ENCODE measurements around the gene CRISP3.

The CRISP3 gene, protein sequence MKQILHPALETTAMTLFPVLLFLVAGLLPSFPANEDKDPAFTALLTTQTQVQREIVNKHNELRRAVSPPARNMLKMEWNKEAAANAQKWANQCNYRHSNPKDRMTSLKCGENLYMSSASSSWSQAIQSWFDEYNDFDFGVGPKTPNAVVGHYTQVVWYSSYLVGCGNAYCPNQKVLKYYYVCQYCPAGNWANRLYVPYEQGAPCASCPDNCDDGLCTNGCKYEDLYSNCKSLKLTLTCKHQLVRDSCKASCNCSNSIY

DNA sequence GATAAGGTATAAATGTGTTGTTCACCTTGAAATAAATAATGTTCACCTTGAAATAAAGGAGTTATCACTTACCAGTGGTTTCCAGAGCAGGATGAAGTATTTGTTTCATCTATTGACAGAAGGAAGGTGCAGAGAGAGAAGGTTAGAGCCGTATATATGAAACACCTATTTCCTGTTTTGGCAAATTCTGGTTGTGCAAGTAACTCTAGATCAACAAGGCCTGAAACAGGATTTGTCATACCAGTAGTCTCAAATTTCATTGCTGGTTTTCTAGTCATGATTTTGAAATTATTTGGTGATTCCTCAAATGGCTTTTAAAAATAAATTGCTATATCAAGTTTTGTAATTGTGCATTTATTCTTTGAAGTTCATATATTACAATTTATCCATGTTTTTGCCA is at the start of gene CRISP3:
Gene CRISP3 (minus strand): TSS at position 130 of the 400 bp plus-strand sequence. CDS start 21 bp downstream, at position 109.
- H3K4me1 Mint-ChIP-seq, result no peaks in the 10 kb centered on the region
- H3K27me3 Mint-ChIP-seq, result no peaks in the 10 kb centered on the region
- DNase-seq (ENCODE audit: low spot score in 2 of 2), result no peak
- H3K9me3 Mint-ChIP-seq, result peaks cover 21% of the 10 kb centered on the region
- peaks cover 2% of the 10 kb centered on the region for H3K36me3 Mint-ChIP-seq (ENCODE audit: insufficient read depth)
- no peak within 1 kb of the TSS for H3K27ac Mint-ChIP-seq (ENCODE audit: low read depth)
- ATAC-seq (replicated peaks; ENCODE audit: extremely low read depth, poor library complexity, severe bottlenecking), result no peak
- no peak within 1 kb of the TSS for H3K4me3 Mint-ChIP-seq

DNA sequence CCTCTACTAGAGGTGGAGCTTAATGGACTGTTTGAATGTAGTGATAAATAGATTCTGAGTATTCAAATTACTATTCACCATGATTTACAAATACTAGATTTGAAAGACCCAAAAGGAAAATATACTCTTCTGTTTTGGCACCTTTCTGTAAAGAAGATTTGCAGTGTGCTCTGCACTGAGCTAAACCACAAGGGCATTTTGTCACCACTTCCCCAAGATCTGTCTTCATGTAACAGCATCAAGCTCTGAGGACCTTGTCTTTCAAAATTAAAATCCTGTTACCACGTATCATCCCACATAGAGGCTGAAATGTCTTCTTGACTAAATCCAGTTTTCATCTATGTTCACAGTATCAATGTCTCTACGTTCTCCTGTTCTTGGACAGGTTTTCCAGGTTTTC is 46.2 kb upstream of the CRISP3 start:
- no peak overlapping the region for H3K27ac Mint-ChIP-seq (ENCODE audit: low read depth)
- no peaks in the 10 kb centered on the region for H3K27me3 Mint-ChIP-seq
- H3K4me3 Mint-ChIP-seq, result no peak overlapping the region
- no peaks in the 10 kb centered on the region for H3K4me1 Mint-ChIP-seq
- no peak for ATAC-seq (replicated peaks; ENCODE audit: extremely low read depth, poor library complexity, severe bottlenecking)
- DNase-seq (ENCODE audit: low spot score in 2 of 2), result no peak
- H3K36me3 Mint-ChIP-seq (ENCODE audit: insufficient read depth), result no peaks in the 10 kb centered on the region
- H3K9me3 Mint-ChIP-seq, result no peaks in the 10 kb centered on the region

DNA sequence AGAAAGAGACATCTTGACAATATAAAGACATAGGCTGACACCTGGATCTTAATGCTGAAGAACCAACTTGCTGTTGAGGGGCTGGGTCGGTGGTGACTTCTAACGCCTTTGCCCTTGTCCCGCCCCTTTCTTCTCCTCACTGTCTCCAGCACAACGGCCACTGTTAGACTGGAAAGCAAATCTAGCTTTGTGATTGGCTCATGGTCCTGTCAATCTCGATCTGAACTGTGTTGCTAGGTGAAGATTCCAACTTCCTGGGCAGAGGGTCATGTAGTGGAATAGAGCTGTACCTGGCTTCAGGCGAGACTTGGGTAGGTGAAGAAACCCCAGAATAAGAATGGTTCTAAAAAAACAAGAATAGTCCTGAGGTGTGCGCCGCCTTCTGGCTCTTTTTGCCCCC is 43.0 kb upstream of the CRISP3 start, which contains the start of gene PGK2:
Gene PGK2 (minus strand): TSS at position 110 of the 400 bp plus-strand sequence. CDS start 98 bp downstream, at position 12.
- H3K4me3 Mint-ChIP-seq, result no peak within 1 kb of the TSS

DNA sequence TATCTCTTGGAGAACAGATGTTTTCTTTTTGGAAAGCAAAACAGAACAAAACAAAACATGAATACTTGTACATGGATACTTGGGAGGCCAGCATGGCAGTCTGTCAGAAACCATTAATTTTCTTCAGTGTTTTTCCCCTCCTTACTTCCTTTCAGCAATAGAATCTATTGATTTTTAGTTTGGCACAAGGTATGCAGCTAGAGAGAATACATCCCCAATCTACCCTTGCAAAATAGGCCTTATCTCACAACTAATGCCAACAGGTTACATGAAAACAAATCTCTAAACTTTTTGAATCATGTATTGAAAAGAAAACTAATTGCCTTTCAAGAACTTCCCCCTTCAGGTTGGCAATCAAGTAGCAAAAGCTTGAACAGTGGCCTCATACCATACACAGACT is 40.1 kb upstream of the CRISP3 start:
- Mint-ChIP-seq H3K27ac (ENCODE audit: low read depth) (no peak overlapping the region), H3K9me3 (peaks cover 5% of the 10 kb centered on the region), H3K36me3 (ENCODE audit: insufficient read depth) (no peaks in the 10 kb centered on the region)

More for the DNA sequence above, 43.0 kb upstream of the CRISP3 start, which contains the start of gene PGK2:
- ATAC-seq (replicated peaks; ENCODE audit: extremely low read depth, poor library complexity, severe bottlenecking) (no peak), DNase-seq (ENCODE audit: low spot score in 2 of 2) (no peak)
- no peaks in the 10 kb centered on the region for H3K27me3 Mint-ChIP-seq
- peaks cover 4% of the 10 kb centered on the region for H3K9me3 Mint-ChIP-seq
- no peaks in the 10 kb centered on the region for H3K36me3 Mint-ChIP-seq (ENCODE audit: insufficient read depth)
- H3K4me1 Mint-ChIP-seq, result no peaks in the 10 kb centered on the region
- no peak within 1 kb of the TSS for H3K27ac Mint-ChIP-seq (ENCODE audit: low read depth)

DNA sequence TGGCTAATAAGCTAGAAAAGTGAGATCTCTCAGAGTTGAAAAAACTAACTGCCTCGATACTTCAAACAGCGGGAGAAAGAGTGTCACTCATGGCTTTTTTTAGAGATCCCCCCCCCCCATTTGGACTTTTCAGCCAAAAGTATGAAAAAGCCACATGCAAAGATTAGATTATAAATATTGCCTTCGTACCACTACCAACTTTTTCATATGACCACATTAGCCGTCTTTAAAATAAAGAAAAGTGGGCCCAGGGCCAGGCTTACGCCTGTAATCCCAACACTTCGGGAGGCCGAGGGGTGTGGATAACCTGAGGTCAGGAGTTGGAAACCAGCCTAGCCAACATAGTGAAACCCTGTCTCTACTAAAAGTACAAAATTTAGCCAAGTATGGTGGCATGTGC is 38.5 kb upstream of the CRISP3 start:
- Mint-ChIP-seq H3K27ac (ENCODE audit: low read depth) (no peak overlapping the region), H3K4me3 (no peak overlapping the region), H3K9me3 (peaks cover 5% of the 10 kb centered on the region), H3K4me1 (no peaks in the 10 kb centered on the region), H3K36me3 (ENCODE audit: insufficient read depth) (no peaks in the 10 kb centered on the region), H3K27me3 (no peaks in the 10 kb centered on the region)
- DNase-seq (ENCODE audit: low spot score in 2 of 2) (no peak), ATAC-seq (replicated peaks; ENCODE audit: extremely low read depth, poor library complexity, severe bottlenecking) (no peak)

More for the DNA sequence above, 40.1 kb upstream of the CRISP3 start:
- no peaks in the 10 kb centered on the region for H3K4me1 Mint-ChIP-seq
- no peaks in the 10 kb centered on the region for H3K27me3 Mint-ChIP-seq
- H3K4me3 Mint-ChIP-seq, result no peak overlapping the region
- DNase-seq (ENCODE audit: low spot score in 2 of 2) (no peak), ATAC-seq (replicated peaks; ENCODE audit: extremely low read depth, poor library complexity, severe bottlenecking) (no peak)

DNA sequence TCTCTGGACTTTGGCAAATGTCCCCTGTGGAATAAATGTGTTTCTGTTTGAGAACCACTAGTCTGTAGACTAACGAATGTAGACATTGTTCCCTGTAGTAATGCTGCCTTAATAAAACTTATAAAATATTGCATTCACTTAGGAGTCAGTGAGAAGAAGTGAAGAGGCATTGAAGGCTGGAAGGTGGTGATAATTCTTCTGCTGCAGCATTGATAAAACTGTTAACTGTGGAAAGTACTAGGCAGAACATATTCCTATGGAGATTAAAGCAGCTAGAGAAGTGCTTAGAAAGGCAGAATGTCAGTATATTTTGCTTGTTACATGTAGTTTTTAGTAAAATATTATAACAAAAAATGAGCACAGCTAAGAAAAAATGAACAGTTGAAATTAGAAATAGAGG is 38.1 kb upstream of the CRISP3 start:
- no peaks in the 10 kb centered on the region for H3K4me1 Mint-ChIP-seq
- H3K4me3 Mint-ChIP-seq, result no peak overlapping the region
- H3K36me3 Mint-ChIP-seq (ENCODE audit: insufficient read depth), result no peaks in the 10 kb centered on the region
- DNase-seq (ENCODE audit: low spot score in 2 of 2) (no peak), ATAC-seq (replicated peaks; ENCODE audit: extremely low read depth, poor library complexity, severe bottlenecking) (no peak)
- peaks cover 5% of the 10 kb centered on the region for H3K9me3 Mint-ChIP-seq
- no peaks in the 10 kb centered on the region for H3K27me3 Mint-ChIP-seq
- no peak overlapping the region for H3K27ac Mint-ChIP-seq (ENCODE audit: low read depth)

DNA sequence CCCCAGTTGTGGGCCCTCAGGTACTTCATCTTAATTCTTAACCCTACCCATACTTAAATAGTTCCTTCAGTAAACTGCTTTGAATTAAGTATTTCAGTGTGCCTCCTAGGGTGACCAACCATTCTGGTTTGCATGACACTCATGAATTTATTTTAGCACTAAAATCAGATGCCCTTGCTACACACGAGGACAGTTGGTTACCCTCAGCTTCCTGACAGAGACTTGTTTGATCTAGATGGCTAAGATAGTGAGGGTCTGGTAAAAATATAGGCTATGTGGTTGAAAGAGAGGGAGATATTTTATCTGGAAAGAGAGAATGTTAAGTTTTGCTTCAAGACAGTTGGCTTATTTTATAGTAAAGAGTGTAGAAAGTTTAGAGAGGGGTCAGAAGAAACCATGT is 32.3 kb upstream of the CRISP3 start:
- ATAC-seq (replicated peaks; ENCODE audit: extremely low read depth, poor library complexity, severe bottlenecking) (no peak), DNase-seq (ENCODE audit: low spot score in 2 of 2) (no peak)
- no peaks in the 10 kb centered on the region for H3K4me1 Mint-ChIP-seq
- no peaks in the 10 kb centered on the region for H3K27me3 Mint-ChIP-seq
- H3K27ac Mint-ChIP-seq (ENCODE audit: low read depth), result no peak overlapping the region
- H3K9me3 Mint-ChIP-seq, result no peaks in the 10 kb centered on the region
- H3K36me3 Mint-ChIP-seq (ENCODE audit: insufficient read depth), result no peaks in the 10 kb centered on the region
- H3K4me3 Mint-ChIP-seq, result no peak overlapping the region

DNA sequence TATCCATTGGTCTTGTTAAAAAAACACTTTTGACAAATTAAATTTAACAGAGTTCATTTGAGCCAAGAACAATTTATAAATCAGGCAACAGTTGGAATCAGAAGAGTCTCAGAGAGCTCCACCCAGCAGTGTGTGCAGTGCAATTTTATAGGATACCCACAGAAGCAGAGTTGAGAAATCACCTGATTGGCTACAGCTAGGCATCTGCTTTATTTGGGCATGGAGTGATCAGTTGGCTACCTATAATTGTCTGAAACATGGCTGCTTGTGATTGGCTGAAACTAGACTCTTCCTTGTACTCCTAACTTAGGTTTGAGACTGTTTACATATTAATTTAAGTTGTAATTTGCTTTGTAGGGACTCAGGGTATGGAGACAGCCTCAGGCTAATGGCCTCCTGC is 30.9 kb upstream of the CRISP3 start:
- Mint-ChIP-seq H3K4me1 (no peaks in the 10 kb centered on the region), H3K9me3 (no peaks in the 10 kb centered on the region), H3K36me3 (ENCODE audit: insufficient read depth) (no peaks in the 10 kb centered on the region), H3K27ac (ENCODE audit: low read depth) (no peak overlapping the region), H3K4me3 (no peak overlapping the region), H3K27me3 (no peaks in the 10 kb centered on the region)
- ATAC-seq (replicated peaks; ENCODE audit: extremely low read depth, poor library complexity, severe bottlenecking), result no peak
- no peak for DNase-seq (ENCODE audit: low spot score in 2 of 2)

DNA sequence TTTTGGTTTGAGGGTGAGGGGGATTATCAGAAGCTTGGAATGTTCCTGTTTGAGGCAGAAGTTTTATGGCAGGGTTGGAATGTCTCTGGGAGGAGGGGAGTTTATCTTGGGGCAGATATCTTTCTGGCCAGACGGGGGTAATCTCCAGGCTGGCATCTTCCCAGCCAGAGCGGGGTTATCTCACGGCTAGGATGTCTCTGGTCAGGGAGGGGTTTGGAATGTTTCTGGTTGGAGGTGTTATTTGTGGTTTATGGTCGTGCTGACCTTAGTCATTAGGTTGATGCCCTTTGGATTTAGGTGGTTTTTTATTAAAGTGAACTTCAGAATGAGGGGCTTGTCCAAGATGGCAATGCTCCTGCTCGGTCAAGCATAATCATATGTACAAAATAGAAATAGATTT is 28.1 kb upstream of the CRISP3 start:
- DNase-seq (ENCODE audit: low spot score in 2 of 2), result no peak
- H3K36me3 Mint-ChIP-seq (ENCODE audit: insufficient read depth), result no peaks in the 10 kb centered on the region
- no peak for ATAC-seq (replicated peaks; ENCODE audit: extremely low read depth, poor library complexity, severe bottlenecking)
- H3K4me3 Mint-ChIP-seq, result no peak overlapping the region
- H3K4me1 Mint-ChIP-seq, result no peaks in the 10 kb centered on the region
- no peaks in the 10 kb centered on the region for H3K9me3 Mint-ChIP-seq
- no peaks in the 10 kb centered on the region for H3K27me3 Mint-ChIP-seq
- no peak overlapping the region for H3K27ac Mint-ChIP-seq (ENCODE audit: low read depth)

DNA sequence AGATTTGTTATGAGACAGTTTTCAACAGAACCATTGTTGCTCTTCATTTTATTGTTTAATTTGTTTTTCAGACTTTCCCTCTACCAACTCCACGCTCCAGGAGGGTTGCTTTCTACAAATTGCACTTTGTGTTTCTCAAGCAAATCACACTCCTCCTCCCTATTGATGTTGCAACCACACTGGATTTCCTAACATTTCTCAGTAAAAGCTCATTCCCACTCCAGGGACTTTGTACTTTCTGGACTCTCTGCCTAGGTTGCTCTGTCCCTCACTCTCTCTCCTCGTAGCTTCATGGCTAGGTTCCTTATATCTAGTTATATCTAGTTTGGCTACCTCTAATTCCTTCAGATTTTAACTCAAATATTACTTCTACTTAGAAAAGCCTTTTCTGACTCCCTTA is 22.6 kb upstream of the CRISP3 start:
- no peak overlapping the region for H3K4me3 Mint-ChIP-seq
- H3K9me3 Mint-ChIP-seq, result peaks cover 16% of the 10 kb centered on the region
- no peaks in the 10 kb centered on the region for H3K36me3 Mint-ChIP-seq (ENCODE audit: insufficient read depth)
- no peaks in the 10 kb centered on the region for H3K27me3 Mint-ChIP-seq
- DNase-seq (ENCODE audit: low spot score in 2 of 2) (no peak), ATAC-seq (replicated peaks; ENCODE audit: extremely low read depth, poor library complexity, severe bottlenecking) (no peak)
- no peaks in the 10 kb centered on the region for H3K4me1 Mint-ChIP-seq
- H3K27ac Mint-ChIP-seq (ENCODE audit: low read depth), result no peak overlapping the region

DNA sequence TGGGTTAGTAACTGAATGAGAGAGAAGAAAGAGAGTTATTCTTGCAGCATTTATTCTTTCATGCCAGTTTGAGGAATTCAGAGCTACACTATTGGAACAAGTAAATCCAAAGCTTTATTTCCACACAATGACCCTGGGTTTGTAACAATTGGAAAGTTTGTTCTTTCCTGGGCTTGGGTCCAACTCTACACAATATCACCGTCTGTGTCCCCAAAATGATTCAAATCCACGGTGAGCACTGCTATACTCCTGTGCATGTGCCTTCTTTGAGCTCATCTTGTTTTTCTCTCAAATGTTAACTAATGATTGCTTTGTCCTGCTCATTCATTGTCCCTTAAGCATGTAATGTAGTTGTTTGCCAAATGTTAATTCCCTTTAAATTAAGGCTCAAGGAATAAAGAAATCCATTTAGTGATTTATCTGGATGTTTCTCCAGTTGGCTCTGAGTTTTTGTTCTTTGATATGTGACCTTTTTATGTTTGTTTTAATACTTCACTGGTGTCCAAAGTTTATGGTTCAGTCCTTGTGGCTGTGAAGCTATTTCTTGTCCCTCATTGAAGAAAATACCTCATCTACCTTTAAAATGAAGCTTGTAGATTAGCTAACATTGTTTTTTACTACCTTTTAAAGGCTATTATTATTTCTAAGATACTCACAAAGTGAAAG is 20.5 kb upstream of the CRISP3 start:
- DNase-seq (ENCODE audit: low spot score in 2 of 2) (no peak), ATAC-seq (replicated peaks; ENCODE audit: extremely low read depth, poor library complexity, severe bottlenecking) (no peak)
- peaks cover 27% of the 10 kb centered on the region for H3K9me3 Mint-ChIP-seq
- no peak overlapping the region for H3K4me3 Mint-ChIP-seq
- H3K4me1 Mint-ChIP-seq, result no peaks in the 10 kb centered on the region
- no peaks in the 10 kb centered on the region for H3K27me3 Mint-ChIP-seq
- no peaks in the 10 kb centered on the region for H3K36me3 Mint-ChIP-seq (ENCODE audit: insufficient read depth)
- H3K27ac Mint-ChIP-seq (ENCODE audit: low read depth), result no peak overlapping the region

DNA sequence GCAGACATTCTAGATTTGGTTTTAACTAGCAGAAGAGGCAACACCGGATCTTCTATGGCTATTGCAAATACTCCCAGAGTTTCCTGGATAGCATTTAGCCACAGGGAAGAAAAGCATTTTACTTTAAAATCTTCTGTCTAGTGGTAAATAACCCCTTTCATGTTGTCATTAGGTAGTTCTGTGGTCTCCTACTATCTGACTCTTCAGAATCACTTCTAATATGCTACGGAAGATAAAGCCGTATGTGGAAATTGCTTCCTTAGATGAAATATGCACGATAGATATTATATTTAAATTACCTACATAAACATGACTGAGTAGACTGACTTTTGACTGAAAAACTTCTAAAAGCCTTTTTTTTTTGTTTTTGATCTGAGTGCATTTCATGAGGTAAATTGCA is 759 bp downstream of the CRISP3 start:
- H3K36me3 Mint-ChIP-seq (ENCODE audit: insufficient read depth), result peaks cover 2% of the 10 kb centered on the region
- DNase-seq (ENCODE audit: low spot score in 2 of 2) (no peak), ATAC-seq (replicated peaks; ENCODE audit: extremely low read depth, poor library complexity, severe bottlenecking) (no peak)
- no peak overlapping the region for H3K27ac Mint-ChIP-seq (ENCODE audit: low read depth)
- H3K9me3 Mint-ChIP-seq, result peaks cover 23% of the 10 kb centered on the region
- no peak overlapping the region for H3K4me3 Mint-ChIP-seq
- H3K4me1 Mint-ChIP-seq, result no peaks in the 10 kb centered on the region
- H3K27me3 Mint-ChIP-seq, result no peaks in the 10 kb centered on the region

DNA sequence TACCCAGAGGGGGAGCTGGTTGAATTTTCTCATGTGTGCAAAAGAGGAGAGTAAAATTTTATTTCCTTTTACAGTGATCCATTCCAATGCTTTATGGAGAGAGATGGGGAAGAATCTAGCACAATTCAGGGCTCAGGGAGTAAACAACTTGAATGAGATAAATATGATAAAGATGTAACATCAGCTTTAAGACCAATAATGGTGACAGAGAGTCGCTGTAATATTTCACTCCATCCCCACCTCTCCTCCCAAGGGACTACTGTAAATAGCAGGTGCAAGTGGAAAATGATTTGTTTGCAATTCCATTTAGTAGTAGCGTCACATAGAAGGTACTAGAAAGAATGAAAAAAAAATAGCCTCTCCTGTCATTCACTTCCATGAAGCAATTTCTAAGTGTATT is 4.8 kb downstream of the CRISP3 start:
- Mint-ChIP-seq H3K4me3 (no peak overlapping the region), H3K27ac (ENCODE audit: low read depth) (no peak overlapping the region), H3K4me1 (no peaks in the 10 kb centered on the region), H3K36me3 (ENCODE audit: insufficient read depth) (peaks cover 2% of the 10 kb centered on the region), H3K27me3 (no peaks in the 10 kb centered on the region), H3K9me3 (peaks cover 10% of the 10 kb centered on the region)
- no peak for DNase-seq (ENCODE audit: low spot score in 2 of 2)
- no peak for ATAC-seq (replicated peaks; ENCODE audit: extremely low read depth, poor library complexity, severe bottlenecking)
